ENCODE measurements around the gene YAE1.

YAE1 gene

DNA sequence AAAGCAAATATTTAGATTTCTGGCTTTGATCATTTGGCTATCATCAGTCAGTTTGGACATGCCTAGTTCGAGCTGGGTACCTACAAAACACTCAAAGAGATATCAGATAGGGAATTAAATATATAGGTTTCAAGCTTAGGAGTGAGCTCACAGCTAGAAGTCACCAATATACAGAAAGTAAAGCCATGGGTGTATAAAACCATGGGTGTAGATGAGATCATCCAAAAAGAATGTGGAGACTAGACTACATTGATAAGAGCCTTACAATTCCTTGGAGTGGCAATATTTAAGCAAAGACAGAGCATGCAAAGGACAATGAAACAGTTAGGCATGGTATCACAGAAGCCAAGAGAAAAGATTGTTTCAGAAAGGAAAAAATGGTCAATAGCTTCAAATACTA lies 49.9 kb downstream of the YAE1 start:
- Histone ChIP-seq H3K36me3 (ENCODE audit: insufficient read depth, low read length) (no peaks in the 10 kb centered on the region), H3K9me2 (ENCODE audit: low read depth, low read length) (no peaks in the 10 kb centered on the region), H3K27me3 (ENCODE audit: insufficient read depth, low read length) (0 out of 2 replicates have a peak, but pooled peaks cover 4% of the 10 kb centered on the region), H3K4me3 (ENCODE audit: low read depth, low read length, poor library complexity, severe bottlenecking) (no peak overlapping the region), H2AFZ (ENCODE audit: low read length) (no peak overlapping the region), H3K4me1 (ENCODE audit: insufficient read depth, low read length, severe bottlenecking) (no peaks in the 10 kb centered on the region), H3F3A (ENCODE audit: insufficient read depth, low read length) (no peaks in the 10 kb centered on the region), H3K4me2 (ENCODE audit: low read length) (no peak overlapping the region), H3K27ac (ENCODE audit: low read depth, low read length, poor library complexity, severe bottlenecking) (no peak overlapping the region), H3K9ac (ENCODE audit: low read length) (no peak overlapping the region), H3K9me3 (ENCODE audit: low read length) (no peaks in the 10 kb centered on the region), H4K20me1 (ENCODE audit: insufficient read depth, low read length) (no peaks in the 10 kb centered on the region), H3K79me2 (ENCODE audit: insufficient read depth, low read length) (no peaks in the 10 kb centered on the region)
- TF ChIP-seq CTCF (IDR thresholded peaks at IDR 0.05; ENCODE audit: low read length) (no peak), EZH2 (IDR thresholded peaks at IDR 0.05; ENCODE audit: borderline replicate concordance, low read length) (no peak)

DNA sequence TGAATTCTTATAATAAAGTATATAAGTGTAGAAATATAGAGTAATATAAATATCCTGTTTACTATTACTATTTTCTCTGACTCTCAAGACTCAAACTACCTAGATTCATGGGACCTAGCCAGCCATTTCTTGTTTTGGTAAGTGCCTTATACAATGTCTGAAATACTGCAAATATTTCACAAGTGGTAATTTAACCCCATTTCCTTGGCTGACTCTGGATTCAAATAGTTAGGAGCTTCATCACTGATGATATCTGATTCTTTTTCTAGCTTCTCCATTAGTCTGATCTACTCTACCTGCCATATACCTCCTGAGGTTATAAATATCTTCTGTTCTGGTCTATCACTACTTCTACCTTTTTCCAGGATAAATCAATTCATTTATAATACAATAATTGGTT lies 50.8 kb downstream of the YAE1 start:
- H3K79me2 ChIP-seq (ENCODE audit: insufficient read depth, low read length) = no peaks in the 10 kb centered on the region

GRCh38 chr7:39618868-39619267 lies 52.7 kb downstream of the YAE1 start:
- H3K27ac ChIP-seq (ENCODE audit: low read depth, low read length, poor library complexity, severe bottlenecking) = no peak overlapping the region
- no peaks in the 10 kb centered on the region for H3F3A ChIP-seq (ENCODE audit: insufficient read depth, low read length)

More for the DNA sequence above, 50.8 kb downstream of the YAE1 start:
- Histone ChIP-seq H4K20me1 (ENCODE audit: insufficient read depth, low read length) (no peaks in the 10 kb centered on the region), H3K9me3 (ENCODE audit: low read length) (no peaks in the 10 kb centered on the region), H2AFZ (ENCODE audit: low read length) (no peak overlapping the region), H3K9me2 (ENCODE audit: low read depth, low read length) (no peaks in the 10 kb centered on the region), H3K4me2 (ENCODE audit: low read length) (no peak overlapping the region), H3K27ac (ENCODE audit: low read depth, low read length, poor library complexity, severe bottlenecking) (no peak overlapping the region), H3K4me1 (ENCODE audit: insufficient read depth, low read length, severe bottlenecking) (peaks cover 2% of the 10 kb centered on the region), H3K4me3 (ENCODE audit: low read depth, low read length, poor library complexity, severe bottlenecking) (no peak overlapping the region), H3F3A (ENCODE audit: insufficient read depth, low read length) (no peaks in the 10 kb centered on the region), H3K9ac (ENCODE audit: low read length) (no peak overlapping the region), H3K36me3 (ENCODE audit: insufficient read depth, low read length) (no peaks in the 10 kb centered on the region), H3K27me3 (ENCODE audit: insufficient read depth, low read length) (0 out of 2 replicates have a peak, but pooled peaks cover 4% of the 10 kb centered on the region)
- TF ChIP-seq EZH2 (IDR thresholded peaks at IDR 0.05; ENCODE audit: borderline replicate concordance, low read length) = no peak
- TF ChIP-seq CTCF (IDR thresholded peaks at IDR 0.05; ENCODE audit: low read length) = no peak

More at GRCh38 chr7:39618868-39619267, 52.7 kb downstream of the YAE1 start:
- Histone ChIP-seq H2AFZ (ENCODE audit: low read length) (no peak overlapping the region), H3K79me2 (ENCODE audit: insufficient read depth, low read length) (no peaks in the 10 kb centered on the region), H3K4me1 (ENCODE audit: insufficient read depth, low read length, severe bottlenecking) (peaks cover 10% of the 10 kb centered on the region), H3K36me3 (ENCODE audit: insufficient read depth, low read length) (no peaks in the 10 kb centered on the region), H3K4me2 (ENCODE audit: low read length) (no peak overlapping the region), H3K9me2 (ENCODE audit: low read depth, low read length) (no peaks in the 10 kb centered on the region), H3K9ac (ENCODE audit: low read length) (no peak overlapping the region), H3K9me3 (ENCODE audit: low read length) (no peaks in the 10 kb centered on the region), H3K4me3 (ENCODE audit: low read depth, low read length, poor library complexity, severe bottlenecking) (no peak overlapping the region), H4K20me1 (ENCODE audit: insufficient read depth, low read length) (no peaks in the 10 kb centered on the region), H3K27me3 (ENCODE audit: insufficient read depth, low read length) (0 out of 2 replicates have a peak, but pooled peaks cover under 1% of the 10 kb centered on the region)
- TF ChIP-seq CTCF (IDR thresholded peaks at IDR 0.05; ENCODE audit: low read length) = no peak
- no peak for TF ChIP-seq EZH2 (IDR thresholded peaks at IDR 0.05; ENCODE audit: borderline replicate concordance, low read length)
